Measurements from ENCODE around the gene ITGB1BP2.

GRCh38 chrX:71254092-71254963, 47.2 kb upstream of the ITGB1BP2 start, which contains the start of gene ZMYM3:
- TF ChIP-seq CTCF (IDR thresholded peaks at IDR 0.05; ENCODE audit: low read depth, low read length, missing input control) (no peak), SP1 (IDR thresholded peaks at IDR 0.05) (peak; percentile 35), EGR1 (IDR thresholded peaks at IDR 0.05; ENCODE audit: low read depth in 2 of 2) (no peak), GABPA (IDR thresholded peaks at IDR 0.05 in 1 of 2, conservative IDR thresholded peaks at IDR 0.05 in 1 of 2) (no peak), JUND (IDR thresholded peaks at IDR 0.05) (no peak), MAX (IDR thresholded peaks at IDR 0.05) (peak; percentile 26), TAF1 (conservative IDR thresholded peaks at IDR 0.05) (no peak)

Measured in liver (tissue), 3 donors.